ENCODE data around the gene DCAF4. TPM values are rescaled to one million over a fixed set of nuclear protein-coding genes. Genes with fewer than 3 reads are reported as not detected.

Gene DCAF4
- total RNA-seq, 1 donor from 2014 or later, result 0.64 TPM

DNA sequence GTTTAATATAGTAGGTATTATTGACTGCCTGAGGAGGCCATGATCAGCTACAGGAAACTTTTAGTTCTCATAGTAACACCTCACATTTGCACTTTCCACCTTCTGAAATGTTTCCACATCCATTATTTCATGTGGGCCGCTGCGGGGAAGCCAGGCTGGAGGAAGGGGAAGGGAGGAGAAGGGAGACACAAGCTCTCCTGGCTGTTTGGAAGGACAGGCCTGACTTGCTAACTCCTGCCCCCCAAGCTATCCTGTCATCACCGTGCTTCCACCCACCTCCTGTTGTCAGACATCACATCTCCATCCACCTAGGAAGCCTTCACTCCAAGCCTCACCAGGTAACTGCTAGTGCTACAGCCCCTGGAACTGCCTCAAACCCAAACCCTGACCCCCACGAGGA, 41.9 kb upstream of the DCAF4 start:
- TF ChIP-seq CTCF (IDR thresholded peaks at IDR 0.05), result no peak
- Histone ChIP-seq H3K36me3 (no peaks in the 10 kb centered on the region), H3K27me3 (no peaks in the 10 kb centered on the region), H3K27ac (no peak overlapping the region), H3K9me3 (no peaks in the 10 kb centered on the region), H3K4me1 (no peaks in the 10 kb centered on the region), H3K4me3 (no peak overlapping the region)
- intact Hi-C loops (cut with DNase I), result no loop called here
- no peak for DNase-seq (ENCODE audit: low spot score in 2 of 2)

GRCh38 chr14:72887514-72887913, 38.8 kb upstream of the DCAF4 start:
- peaks cover under 1 to 6% of the 10 kb centered on the region in 2 donors for H3K4me1 ChIP-seq
- peaks cover 3% of the 10 kb centered on the region for H3K27me3 ChIP-seq
- no peak overlapping the region for H3K27ac ChIP-seq
- TF ChIP-seq CTCF (IDR thresholded peaks at IDR 0.05), result no peak
- H3K36me3 ChIP-seq, result no peaks in the 10 kb centered on the region
- intact Hi-C loops (cut with DNase I), result no loop called here
- no peaks in the 10 kb centered on the region for H3K9me3 ChIP-seq
- no peak for DNase-seq (ENCODE audit: low spot score in 2 of 2)
- H3K4me3 ChIP-seq, result no peak overlapping the region

DNA sequence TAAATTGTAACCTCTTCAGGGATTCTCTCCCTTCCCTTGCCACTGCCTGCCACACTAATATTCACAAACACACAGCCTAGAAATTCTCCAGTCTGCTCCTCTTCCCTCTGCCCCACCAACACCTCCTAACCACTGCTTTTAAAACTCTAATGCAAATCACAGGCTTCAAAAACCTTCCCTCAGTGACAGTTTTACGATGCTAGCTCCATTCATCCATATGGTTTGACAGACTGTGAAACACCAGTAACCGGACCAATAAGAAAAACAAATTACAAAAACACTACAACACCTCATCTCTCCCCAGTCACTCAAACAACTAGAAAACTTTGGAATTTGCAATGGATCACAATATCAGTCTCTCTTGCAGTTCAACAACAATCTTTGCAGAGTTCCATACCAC, 38.1 kb upstream of the DCAF4 start:
- intact Hi-C loops (cut with DNase I), result no loop called here
- TF ChIP-seq CTCF (IDR thresholded peaks at IDR 0.05), result no peak
- DNase-seq (ENCODE audit: low spot score in 2 of 2), result no peak

GRCh38 chr14:72888636-72889201, 37.5 kb upstream of the DCAF4 start:
- intact Hi-C loops (cut with DNase I), result no loop called here
- Histone ChIP-seq H3K9me3 (no peaks in the 10 kb centered on the region), H3K27ac (no peak overlapping the region), H3K4me3 (no peak overlapping the region), H3K27me3 (peaks cover 3% of the 10 kb centered on the region), H3K36me3 (no peaks in the 10 kb centered on the region), H3K4me1 (peaks cover 6% of the 10 kb centered on the region in 2 donors)
- TF ChIP-seq CTCF (IDR thresholded peaks at IDR 0.05), result no peak
- no peak for DNase-seq (ENCODE audit: low spot score in 2 of 2)

More for the DNA sequence above, 38.1 kb upstream of the DCAF4 start:
- Histone ChIP-seq H3K4me3 (no peak overlapping the region), H3K27me3 (peaks cover 3% of the 10 kb centered on the region), H3K4me1 (peaks cover 6% of the 10 kb centered on the region in 2 donors), H3K9me3 (no peaks in the 10 kb centered on the region), H3K36me3 (no peaks in the 10 kb centered on the region), H3K27ac (no peak overlapping the region)

DNA sequence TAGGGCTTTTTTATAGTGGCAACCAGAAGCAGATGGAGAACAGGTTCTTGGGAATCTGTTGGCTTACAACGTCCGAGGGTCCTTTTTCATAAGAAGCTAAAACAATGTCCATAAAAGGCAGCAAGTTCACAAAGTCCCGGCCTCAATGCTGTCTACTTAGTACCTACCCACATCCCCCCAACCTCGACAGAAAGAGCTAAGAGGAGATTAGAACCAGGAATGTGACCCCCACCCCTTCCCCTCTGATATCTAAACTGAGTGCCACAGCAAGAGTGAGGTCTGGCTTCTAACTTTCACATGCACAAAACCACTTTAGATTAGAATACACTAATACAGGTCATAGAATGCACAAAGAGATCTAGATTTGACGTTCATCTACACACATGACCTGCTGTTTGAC, 36.9 kb upstream of the DCAF4 start:
- Histone ChIP-seq H3K27ac (no peak overlapping the region), H3K4me1 (peaks cover 6% of the 10 kb centered on the region in 2 donors), H3K9me3 (no peaks in the 10 kb centered on the region), H3K36me3 (no peaks in the 10 kb centered on the region), H3K4me3 (no peak overlapping the region), H3K27me3 (peaks cover 3% of the 10 kb centered on the region)
- DNase-seq (ENCODE audit: low spot score in 2 of 2), result no peak
- TF ChIP-seq CTCF (IDR thresholded peaks at IDR 0.05), result no peak
- intact Hi-C loops (cut with DNase I), result no loop called here

GRCh38 chr14:72891666-72892102, 34.6 kb upstream of the DCAF4 start:
- no peak for TF ChIP-seq CTCF (IDR thresholded peaks at IDR 0.05)
- DNase-seq (ENCODE audit: low spot score in 2 of 2), result no peak
- H3K27me3 ChIP-seq, result peaks cover 3% of the 10 kb centered on the region
- peak overlapping the region; percentile 78 to 92 for H3K4me3 ChIP-seq
- peaks cover 6% of the 10 kb centered on the region in 2 donors for H3K4me1 ChIP-seq
- H3K27ac ChIP-seq, result no peak overlapping the region
- intact Hi-C loops (cut with DNase I), result loop anchor here (5.0 kb wide), 1 partner anchor 144 kb away; no protein-coding TSS in a partner anchor
- H3K9me3 ChIP-seq, result no peaks in the 10 kb centered on the region
- H3K36me3 ChIP-seq, result no peaks in the 10 kb centered on the region
